PC-3 (cell line): ENCODE results near the gene LTBP3.

Source experiments
- CTCF ChIP-seq: fragments of 300-600 bp; sonication (generic); conservative IDR thresholded peaks from 2 replicates; pipeline ENCODE4 v1.5.1; 2017; ENCODE audit warnings: antibody characterized with exemption, low read depth, mild to moderate bottlenecking, low read length
- EZH2 ChIP-seq: fragments of 300-600 bp; sonication (generic); IDR thresholded peaks from one replicate; pipeline ENCODE4 v1.6.1; 2017; ENCODE audit warnings: antibody characterized with exemption, mild to moderate bottlenecking, low read length; ENCODE audit not compliant: unreplicated experiment

DNA sequence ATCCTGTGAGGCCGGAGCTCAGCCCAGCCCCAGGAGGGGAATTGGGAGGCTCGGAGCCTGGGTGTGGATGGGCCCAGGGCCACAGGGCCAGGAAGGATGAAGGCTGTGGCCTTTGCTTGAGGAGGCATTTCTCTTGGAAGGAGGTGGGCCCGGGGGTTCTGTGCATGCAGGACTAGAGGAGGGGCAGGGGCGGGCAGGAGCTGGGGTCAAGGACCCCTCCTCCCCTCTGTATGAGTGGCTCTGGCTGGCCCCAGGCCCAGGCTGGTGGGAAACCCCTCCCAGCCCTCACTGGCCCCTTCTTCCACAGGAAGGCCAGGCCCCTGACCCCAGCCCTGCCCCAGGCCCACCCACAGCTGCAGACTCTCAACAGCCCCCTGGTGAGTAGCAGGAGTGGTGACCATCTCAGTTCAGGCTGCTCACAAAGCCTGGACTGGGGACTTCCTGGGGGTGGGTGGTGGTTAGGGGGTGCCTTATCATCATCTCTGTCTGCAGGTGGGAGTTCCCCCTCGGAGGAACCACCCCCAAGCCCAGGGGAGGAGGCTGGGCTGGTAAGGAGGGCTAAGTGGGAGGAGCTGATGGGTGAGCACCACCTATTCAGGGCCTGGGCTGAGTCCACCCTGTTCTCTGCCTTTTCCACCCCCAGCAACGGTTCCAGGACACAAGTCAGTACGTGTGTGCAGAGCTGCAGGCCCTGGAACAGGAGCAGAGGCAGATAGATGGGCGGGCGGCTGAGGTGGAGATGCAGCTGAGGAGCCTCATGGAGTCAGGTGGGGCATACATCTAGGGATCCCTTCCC lies 31.5 kb upstream of the LTBP3 start:
- no peak for TF ChIP-seq CTCF
- TF ChIP-seq EZH2, result no peak
